ENCODE results near the gene SCRN2. TPM values are rescaled to one million over a fixed set of nuclear protein-coding genes. Genes with fewer than 3 reads are reported as not detected.

The SCRN2 gene
- total and polyA plus RNA-seq, 2 of the 13 experiments (the other 11 are each of a cell fraction or from before 2014, with no cell fraction given): 21.7 to 29.5 TPM

GRCh38 chr17:47845716-47846075 lies 4.6 kb upstream of the SCRN2 start (continued):
- TF ChIP-seq NRL (CRISPR knock-in tag; IDR thresholded peaks at IDR 0.05; ENCODE audit: borderline replicate concordance): no peak
- TF ChIP-seq CBX1 (IDR thresholded peaks at IDR 0.05; ENCODE audit: low read depth): no peak
- no peak for TF ChIP-seq GTF3A (CRISPR knock-in tag; conservative IDR thresholded peaks at IDR 0.05)

DNA sequence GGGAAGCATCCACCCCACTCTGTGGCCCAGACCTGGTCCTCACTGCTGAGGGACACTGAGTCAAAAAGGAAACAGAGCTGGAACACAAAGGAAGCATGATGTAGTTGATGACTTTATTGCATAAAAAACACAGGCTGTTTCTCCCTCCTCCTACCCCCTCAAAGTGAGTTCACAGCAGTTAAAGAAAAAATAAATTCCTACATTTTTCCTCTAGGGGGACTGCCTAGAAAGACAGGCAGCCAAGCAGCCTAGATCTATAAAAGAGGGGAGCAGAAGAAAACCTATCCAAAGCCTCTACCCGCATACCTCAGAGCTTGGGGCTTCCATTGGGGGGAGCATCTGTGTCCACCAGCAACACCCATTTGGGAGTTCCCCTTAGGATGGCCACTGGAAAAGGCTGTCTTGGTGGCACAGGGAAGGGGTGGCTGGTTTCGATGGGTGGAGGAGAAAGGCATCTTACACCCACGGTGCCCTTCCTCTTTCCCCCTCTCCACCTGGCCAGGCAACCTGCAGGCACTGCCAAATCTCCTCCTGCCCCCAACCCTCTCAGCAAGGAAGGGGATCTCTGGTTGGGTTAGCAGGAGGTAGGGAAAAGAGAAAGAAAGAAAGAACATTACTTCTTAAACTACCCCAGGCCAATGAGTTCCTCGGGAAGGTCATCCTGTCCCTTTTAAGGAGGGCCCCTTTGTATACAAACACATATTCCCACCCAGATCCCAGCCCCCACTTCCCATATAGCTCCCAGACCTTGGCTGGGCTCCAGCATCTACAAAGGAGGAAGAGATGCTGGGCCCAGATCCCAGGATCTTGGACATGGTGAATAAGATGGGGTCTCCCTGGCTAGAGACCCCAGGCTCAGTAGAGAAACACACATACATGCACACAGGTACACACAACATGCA lies 4.0 kb upstream of the SCRN2 start:
- H3K27ac ChIP-seq (ENCODE audit: extremely low read length, insufficient read depth, low read length): no peak overlapping the region

More for the DNA sequence above, 4.0 kb upstream of the SCRN2 start:
- CTCF ChIA-PET (ENCODE audit: low intra/inter-chr PET ratio, low total read pairs): interaction anchor here (1.5 to 5.6 kb wide), 2 partner anchors 44 to 173 kb away, joined by 5 to 162 read pairs; no protein-coding TSS in a partner anchor
- Histone ChIP-seq H3K4me2 (ENCODE audit: low read depth, low read length) (no peak overlapping the region), H2AFZ (ENCODE audit: low read length) (no peak overlapping the region), H3K4me3 (replicated peaks in 1 of 3; ENCODE audit: insufficient read depth in 1 of 3, low read depth in 2 of 3, low read length in 3 of 3) (no peak overlapping the region), H3K9ac (ENCODE audit: insufficient read depth, low read depth, low read length) (no peak overlapping the region), H4K20me1 (ENCODE audit: insufficient read depth, low read length) (no peaks in the 10 kb centered on the region), H3K36me3 (replicated peaks in 1 of 2; ENCODE audit: control insufficient read depth in 1 of 2, insufficient read depth in 2 of 2, low read length in 2 of 2) (no peaks in the 10 kb centered on the region), H3K9me3 (ENCODE audit: low read length) (no peaks in the 10 kb centered on the region), H3K4me1 (ENCODE audit: insufficient read depth, low read length) (peaks cover 42% of the 10 kb centered on the region), H3K27me3 (ENCODE audit: control insufficient read depth in 1 of 2, insufficient read depth in 2 of 2, low read length in 2 of 2) (peaks cover 8 to 19% of the 10 kb centered on the region in 2 experiments; a peak in 4 of 5 replicates), H3K79me2 (ENCODE audit: insufficient read depth, low read length) (peaks cover 8% of the 10 kb centered on the region)
- POLR2A ChIA-PET: interaction anchor here (1.0 to 4.8 kb wide), 5 partner anchors 14 to 96 kb away, joined by 6 to 30 read pairs (median 8); partner anchors contain the start of genes LRRC46, MRPL10, PNPO and SP2
- intact Hi-C loops (cut with micrococcal nuclease; ENCODE audit: unreplicated experiment): no loop called here
- ATAC-seq: no peak
- WGBS (ENCODE audit: low lambda C conversion rate): 40% methylated on average over 4 of the region's 4 CpGs
- DNase-seq (ENCODE audit: low spot score): no peak
- in situ Hi-C loops (cut with HindIII; ENCODE audit: extremely low pct_ligation_motif_present, low pct_unique_long_range_greater_than_20kb): loop anchor here (5.0 kb wide), 2 partner anchors 47 to 172 kb away; no protein-coding TSS in a partner anchor
- TF ChIP-seq ZNF737 (CRISPR knock-in tag; IDR thresholded peaks at IDR 0.05; ENCODE audit: borderline replicate concordance): no peak
- no peak for TF ChIP-seq ISL2 (CRISPR knock-in tag; IDR thresholded peaks at IDR 0.05)
- TF ChIP-seq MZF1 (CRISPR knock-in tag; IDR thresholded peaks at IDR 0.05; ENCODE audit: borderline replicate concordance): no peak
- no peak for TF ChIP-seq GLMP (CRISPR knock-in tag; IDR thresholded peaks at IDR 0.05; ENCODE audit: borderline replicate concordance)
- TF ChIP-seq ZFP62 (CRISPR knock-in tag; IDR thresholded peaks at IDR 0.05): no peak
- 0 out of 2 replicates have a peak, but pooled peaks have one; percentile 3 for TF ChIP-seq ZNF75D (CRISPR knock-in tag; IDR thresholded peaks at IDR 0.05; ENCODE audit: borderline replicate concordance)
- no peak for TF ChIP-seq SIX1 (CRISPR knock-in tag; IDR thresholded peaks at IDR 0.05; ENCODE audit: borderline replicate concordance)
- TF ChIP-seq HOXD1 (CRISPR knock-in tag; IDR thresholded peaks at IDR 0.05): no peak
- no peak for TF ChIP-seq ZNF687 (CRISPR knock-in tag; IDR thresholded peaks at IDR 0.05)
- peak; percentile 4 for TF ChIP-seq ASH2L (IDR thresholded peaks at IDR 0.05; ENCODE audit: insufficient read length, low read depth, low read length)
- no TSS peak for BruUV-seq (replicated peaks)
- peak; percentile 8 for FAIRE-seq

All from HepG2 (cell line).